Astrocyte (in vitro differentiated cells and primary cell): ENCODE data around the gene AP4S1. TPM values are rescaled to one million over a fixed set of nuclear protein-coding genes. Genes with fewer than 3 reads are reported as not detected.
"Not testable (repeated sequence)": the region's sequence is repeated elsewhere in the genome, so short reads cannot be mapped to it uniquely, and the experiment has no call there.

Experiments
- DNase-seq: peaks from one replicate; pipeline ENCODE4 v3.0.0-alpha.2; 2010; ENCODE audit warnings: low read depth
- FAIRE-seq: peaks from 2 replicates; lab custom pipeline; 2011; peaks lifted over from hg19 to GRCh38; lab: Jason Lieb, UNC
- H2AFZ ChIP-seq: 2 replicates; pipeline ENCODE4 v1.6.0; 2012; ENCODE audit warnings: low read depth, low read length, inconsistent platforms
- H3K27ac ChIP-seq: 2 replicates; pipeline ENCODE4 v1.5.1; 2011; ENCODE audit warnings: low read depth, low read length, inconsistent platforms
- H3K27me3 ChIP-seq: 2 replicates; pipeline ENCODE4 v1.6.0; 2011; ENCODE audit warnings: low read length, inconsistent platforms; ENCODE audit not compliant: insufficient read depth
- H3K36me3 ChIP-seq: 2 replicates; pipeline ENCODE4 v1.5.1; 2011; ENCODE audit warnings: low read length, inconsistent platforms; ENCODE audit not compliant: insufficient read depth
- H3K4me1 ChIP-seq: 2 replicates; pipeline ENCODE4 v1.5.1; 2011; ENCODE audit warnings: low read length, inconsistent platforms; ENCODE audit not compliant: insufficient read depth
- H3K4me2 ChIP-seq: 2 replicates; pipeline ENCODE4 v1.6.0; 2012; ENCODE audit warnings: low read length, inconsistent platforms
- H3K4me3 ChIP-seq: 2 replicates; pipeline ENCODE4 v1.5.1; 2011; ENCODE audit warnings: low read depth, mild to moderate bottlenecking, low read length, inconsistent platforms; ENCODE audit not compliant: insufficient read depth
- H3K79me2 ChIP-seq: 2 replicates; pipeline ENCODE4 v1.6.0; 2012; ENCODE audit warnings: mild to moderate bottlenecking, low read length, inconsistent platforms; ENCODE audit not compliant: insufficient read depth
- H3K9ac ChIP-seq: 2 replicates; pipeline ENCODE4 v1.6.0; 2012; ENCODE audit warnings: mild to moderate bottlenecking, low read length, inconsistent platforms
- H3K9me3 ChIP-seq: 2 replicates; pipeline ENCODE4 v1.5.1; 2012; ENCODE audit warnings: low read depth, mild to moderate bottlenecking, low read length, inconsistent platforms; ENCODE audit not compliant: insufficient read depth
- H4K20me1 ChIP-seq: 2 replicates; pipeline ENCODE4 v1.6.0; 2012; ENCODE audit warnings: low read length, inconsistent platforms; ENCODE audit not compliant: insufficient read depth
- H3K27ac Mint-ChIP-seq: one replicate; pipeline ENCODE4 v1.8.0; 2021; ENCODE audit warnings: mild to moderate bottlenecking, mixed read lengths; ENCODE audit not compliant: unreplicated experiment
- H3K27me3 Mint-ChIP-seq: one replicate; pipeline ENCODE4 v1.8.0; 2021; ENCODE audit warnings: low read depth, mixed read lengths; ENCODE audit not compliant: unreplicated experiment
- H3K36me3 Mint-ChIP-seq: one replicate; pipeline ENCODE4 v1.8.0; 2021; ENCODE audit warnings: low read depth, mixed read lengths; ENCODE audit not compliant: unreplicated experiment
- H3K4me1 Mint-ChIP-seq: one replicate; pipeline ENCODE4 v1.8.0; 2021; ENCODE audit warnings: low read depth, mixed read lengths; ENCODE audit not compliant: unreplicated experiment
- H3K4me3 Mint-ChIP-seq: one replicate; pipeline ENCODE4 v1.8.0; 2021; ENCODE audit warnings: mild to moderate bottlenecking, moderate library complexity, mixed read lengths; ENCODE audit not compliant: unreplicated experiment
- H3K9me3 Mint-ChIP-seq: one replicate; pipeline ENCODE4 v1.8.0; 2021; ENCODE audit warnings: mild to moderate bottlenecking, mixed read lengths; ENCODE audit not compliant: unreplicated experiment
- EZH2 ChIP-seq: IDR thresholded peaks from 2 replicates; pipeline ENCODE4 v1.6.1; 2012; ENCODE audit warnings: mild to moderate bottlenecking, low read length, inconsistent platforms; ENCODE audit not compliant: insufficient read depth
- total RNA-seq: library from RNA; stranded (reverse); gene quantifications from 2 replicates; pipeline ENCODE4 v1.2.1, GENCODE V29; 2021
- TF ChIP-seq, protein P1 (sequence below): IDR thresholded peaks from 2 replicates; pipeline ENCODE4 v1.5.1; 2011; ENCODE audit warnings: low read depth, mild to moderate bottlenecking, inconsistent platforms, low read length, moderate library complexity; ENCODE audit not compliant: insufficient read depth

The AP4S1 gene
- total RNA-seq, 1 donor from 2014 or later = 5.7 TPM

DNA sequence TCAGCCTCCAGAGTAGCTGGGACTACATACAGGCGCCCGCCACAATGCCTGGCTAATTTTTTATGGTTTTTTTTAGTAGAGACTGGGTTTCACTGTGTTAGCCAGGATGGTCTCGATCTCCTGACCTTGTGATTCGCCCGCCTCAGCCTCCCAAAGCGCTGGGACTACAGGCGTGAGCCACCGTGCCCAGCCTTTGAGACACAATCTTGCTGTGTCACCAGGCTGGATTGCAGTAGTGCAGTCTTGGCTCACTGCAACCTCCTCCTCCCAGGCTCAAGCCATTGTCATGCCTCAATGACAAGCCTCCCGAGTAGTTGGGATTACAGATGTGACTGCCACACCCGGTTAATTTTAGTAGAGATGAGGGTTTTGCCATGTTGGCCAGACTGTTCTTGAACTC lies 22.1 kb downstream of the AP4S1 start:
- H3K27me3 ChIP-seq = no peaks in the 10 kb centered on the region
- no peak overlapping the region for H3K4me2 ChIP-seq
- no peak overlapping the region for H2AFZ ChIP-seq
- FAIRE-seq (no peak), DNase-seq (no peak)
- Mint-ChIP-seq H3K27ac (no peak overlapping the region), H3K4me3 (no peak overlapping the region), H3K9me3 (no peaks in the 10 kb centered on the region), H3K27me3 (no peaks in the 10 kb centered on the region), H3K4me1 (peaks cover under 1% of the 10 kb centered on the region), H3K36me3 (no peaks in the 10 kb centered on the region)
- no peaks in the 10 kb centered on the region for H3K36me3 ChIP-seq
- H3K27ac ChIP-seq = no peak overlapping the region
- no peak overlapping the region for H3K4me3 ChIP-seq
- H3K79me2 ChIP-seq = no peaks in the 10 kb centered on the region
- H4K20me1 ChIP-seq = no peaks in the 10 kb centered on the region
- TF ChIP-seq, protein P1, sequence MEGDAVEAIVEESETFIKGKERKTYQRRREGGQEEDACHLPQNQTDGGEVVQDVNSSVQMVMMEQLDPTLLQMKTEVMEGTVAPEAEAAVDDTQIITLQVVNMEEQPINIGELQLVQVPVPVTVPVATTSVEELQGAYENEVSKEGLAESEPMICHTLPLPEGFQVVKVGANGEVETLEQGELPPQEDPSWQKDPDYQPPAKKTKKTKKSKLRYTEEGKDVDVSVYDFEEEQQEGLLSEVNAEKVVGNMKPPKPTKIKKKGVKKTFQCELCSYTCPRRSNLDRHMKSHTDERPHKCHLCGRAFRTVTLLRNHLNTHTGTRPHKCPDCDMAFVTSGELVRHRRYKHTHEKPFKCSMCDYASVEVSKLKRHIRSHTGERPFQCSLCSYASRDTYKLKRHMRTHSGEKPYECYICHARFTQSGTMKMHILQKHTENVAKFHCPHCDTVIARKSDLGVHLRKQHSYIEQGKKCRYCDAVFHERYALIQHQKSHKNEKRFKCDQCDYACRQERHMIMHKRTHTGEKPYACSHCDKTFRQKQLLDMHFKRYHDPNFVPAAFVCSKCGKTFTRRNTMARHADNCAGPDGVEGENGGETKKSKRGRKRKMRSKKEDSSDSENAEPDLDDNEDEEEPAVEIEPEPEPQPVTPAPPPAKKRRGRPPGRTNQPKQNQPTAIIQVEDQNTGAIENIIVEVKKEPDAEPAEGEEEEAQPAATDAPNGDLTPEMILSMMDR = no peak
- TF ChIP-seq EZH2 = no peak
- H3K9me3 ChIP-seq = no peaks in the 10 kb centered on the region
- no peaks in the 10 kb centered on the region for H3K4me1 ChIP-seq
- H3K9ac ChIP-seq = no peak overlapping the region

DNA sequence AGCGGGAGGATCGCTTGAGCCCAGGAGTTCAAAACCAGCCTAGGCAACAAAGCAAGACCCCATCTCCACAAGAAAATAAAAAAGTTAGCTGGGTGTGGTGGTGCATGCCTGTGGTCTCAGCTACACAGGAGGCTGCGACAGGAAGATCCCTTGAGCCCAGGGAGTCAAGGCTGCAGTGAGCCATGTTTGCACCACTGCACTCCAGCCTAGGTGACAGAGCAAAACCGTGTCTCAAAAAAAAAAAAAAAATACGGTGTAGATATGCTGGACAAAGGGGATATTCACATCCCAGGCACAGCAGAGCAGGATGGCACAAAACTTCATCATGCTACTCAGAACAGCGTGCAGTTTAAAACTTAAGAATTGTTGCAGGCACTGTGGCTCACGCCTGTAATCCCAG lies 25.6 kb downstream of the AP4S1 start:
- TF ChIP-seq, protein P1 = no peak
- TF ChIP-seq EZH2 = no peak
- no peak for FAIRE-seq
- Histone ChIP-seq H3K4me2 (no peak overlapping the region), H4K20me1 (no peaks in the 10 kb centered on the region), H3K4me3 (no peak overlapping the region), H3K36me3 (no peaks in the 10 kb centered on the region), H3K79me2 (no peaks in the 10 kb centered on the region), H2AFZ (no peak overlapping the region), H3K9ac (no peak overlapping the region), H3K4me1 (no peaks in the 10 kb centered on the region), H3K9me3 (no peaks in the 10 kb centered on the region), H3K27ac (no peak overlapping the region), H3K27me3 (no peaks in the 10 kb centered on the region)
- no peaks in the 10 kb centered on the region for H3K27me3 Mint-ChIP-seq
- H3K27ac Mint-ChIP-seq = no peak overlapping the region
- peaks cover 4% of the 10 kb centered on the region for H3K4me1 Mint-ChIP-seq
- H3K36me3 Mint-ChIP-seq = no peaks in the 10 kb centered on the region
- no peak for DNase-seq
- H3K9me3 Mint-ChIP-seq = no peaks in the 10 kb centered on the region
- no peak overlapping the region for H3K4me3 Mint-ChIP-seq

DNA sequence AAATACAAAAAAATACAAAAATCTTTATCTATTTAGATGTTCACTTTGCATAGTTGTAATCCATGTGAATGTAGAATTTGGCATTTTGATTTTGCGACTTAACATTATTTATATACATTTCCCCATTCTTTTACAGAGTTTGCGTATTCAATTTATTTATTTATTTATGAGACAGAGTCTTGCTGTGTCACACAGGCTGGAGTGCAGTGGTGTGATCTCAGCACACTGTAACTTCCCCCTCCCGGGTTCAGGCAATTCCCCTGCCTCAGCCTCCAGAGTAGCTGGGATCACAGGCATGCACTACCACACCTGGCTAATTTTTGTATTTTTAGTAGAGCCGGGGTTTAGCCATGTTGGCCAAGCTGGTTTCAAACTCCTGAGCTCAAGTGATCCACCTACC lies 26.1 kb downstream of the AP4S1 start:
- no peak overlapping the region for H3K27ac Mint-ChIP-seq
- H3K4me1 ChIP-seq = no peaks in the 10 kb centered on the region
- H3K4me1 Mint-ChIP-seq = peaks cover 4% of the 10 kb centered on the region
- no peak overlapping the region for H3K27ac ChIP-seq
- H3K9me3 ChIP-seq = no peaks in the 10 kb centered on the region
- no peaks in the 10 kb centered on the region for H4K20me1 ChIP-seq
- no peaks in the 10 kb centered on the region for H3K27me3 ChIP-seq
- H3K4me2 ChIP-seq = no peak overlapping the region
- no peaks in the 10 kb centered on the region for H3K79me2 ChIP-seq
- no peaks in the 10 kb centered on the region for H3K36me3 Mint-ChIP-seq
- no peak for FAIRE-seq
- H3K9ac ChIP-seq = no peak overlapping the region
- H3K4me3 Mint-ChIP-seq = no peak overlapping the region
- H3K36me3 ChIP-seq = no peaks in the 10 kb centered on the region
- no peak overlapping the region for H3K4me3 ChIP-seq
- DNase-seq = no peak
- no peaks in the 10 kb centered on the region for H3K9me3 Mint-ChIP-seq
- TF ChIP-seq, protein P1 = no peak
- no peak for TF ChIP-seq EZH2
- no peaks in the 10 kb centered on the region for H3K27me3 Mint-ChIP-seq
- H2AFZ ChIP-seq = no peak overlapping the region

DNA sequence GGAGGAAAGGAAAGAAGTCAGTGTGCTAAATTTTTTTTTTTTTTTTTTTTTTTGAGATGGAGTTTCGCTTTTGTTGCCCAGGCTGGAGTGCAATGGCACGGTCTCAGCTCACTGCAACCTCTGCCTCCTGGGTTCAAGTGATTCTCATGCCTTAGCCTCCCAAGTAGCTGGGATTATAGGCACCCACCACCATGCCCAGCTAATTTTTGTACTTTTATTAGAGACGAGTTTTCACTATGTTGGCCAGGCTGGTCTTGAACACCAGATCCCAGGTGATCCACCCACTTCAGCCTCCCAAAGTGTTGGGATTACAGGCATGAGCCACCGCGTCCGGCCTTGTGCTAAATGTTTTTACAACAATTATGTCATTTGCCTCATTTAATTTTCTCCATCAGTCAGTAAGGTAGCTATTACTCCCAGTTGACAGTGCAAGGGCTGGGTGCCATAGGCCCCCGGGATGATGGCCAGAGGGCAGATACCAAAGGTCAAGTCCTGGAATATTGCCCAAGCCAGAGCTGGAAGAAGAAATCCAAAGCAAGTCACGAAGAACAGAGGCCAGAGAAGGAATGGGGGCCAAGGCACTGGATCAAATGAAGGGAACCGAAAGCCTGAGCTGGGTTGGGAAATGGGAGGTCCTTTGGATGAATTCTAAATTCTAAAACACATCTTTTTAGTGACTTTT lies 27.6 kb downstream of the AP4S1 start:
- not testable (repeated sequence) for H3K27me3 ChIP-seq, H3K27me3 Mint-ChIP-seq, H3K4me3 Mint-ChIP-seq, FAIRE-seq, H4K20me1 ChIP-seq, H3K4me1 ChIP-seq, H3K9me3 ChIP-seq, H3K4me3 ChIP-seq, H3K4me1 Mint-ChIP-seq, H3K27ac ChIP-seq, H3K9ac ChIP-seq, H3K79me2 ChIP-seq, H3K36me3 Mint-ChIP-seq, H3K36me3 ChIP-seq, H3K27ac Mint-ChIP-seq, H3K4me2 ChIP-seq, H3K9me3 Mint-ChIP-seq, H2AFZ ChIP-seq
- peak; percentile 76 for DNase-seq
